Measurements from ENCODE around the gene KCNQ1OT1. TPM values are rescaled to one million over a fixed set of nuclear protein-coding genes. Genes with fewer than 3 reads are reported as not detected.

Gene KCNQ1OT1
- total RNA-seq, 1 donor from 2014 or later, result 2.0 TPM

DNA sequence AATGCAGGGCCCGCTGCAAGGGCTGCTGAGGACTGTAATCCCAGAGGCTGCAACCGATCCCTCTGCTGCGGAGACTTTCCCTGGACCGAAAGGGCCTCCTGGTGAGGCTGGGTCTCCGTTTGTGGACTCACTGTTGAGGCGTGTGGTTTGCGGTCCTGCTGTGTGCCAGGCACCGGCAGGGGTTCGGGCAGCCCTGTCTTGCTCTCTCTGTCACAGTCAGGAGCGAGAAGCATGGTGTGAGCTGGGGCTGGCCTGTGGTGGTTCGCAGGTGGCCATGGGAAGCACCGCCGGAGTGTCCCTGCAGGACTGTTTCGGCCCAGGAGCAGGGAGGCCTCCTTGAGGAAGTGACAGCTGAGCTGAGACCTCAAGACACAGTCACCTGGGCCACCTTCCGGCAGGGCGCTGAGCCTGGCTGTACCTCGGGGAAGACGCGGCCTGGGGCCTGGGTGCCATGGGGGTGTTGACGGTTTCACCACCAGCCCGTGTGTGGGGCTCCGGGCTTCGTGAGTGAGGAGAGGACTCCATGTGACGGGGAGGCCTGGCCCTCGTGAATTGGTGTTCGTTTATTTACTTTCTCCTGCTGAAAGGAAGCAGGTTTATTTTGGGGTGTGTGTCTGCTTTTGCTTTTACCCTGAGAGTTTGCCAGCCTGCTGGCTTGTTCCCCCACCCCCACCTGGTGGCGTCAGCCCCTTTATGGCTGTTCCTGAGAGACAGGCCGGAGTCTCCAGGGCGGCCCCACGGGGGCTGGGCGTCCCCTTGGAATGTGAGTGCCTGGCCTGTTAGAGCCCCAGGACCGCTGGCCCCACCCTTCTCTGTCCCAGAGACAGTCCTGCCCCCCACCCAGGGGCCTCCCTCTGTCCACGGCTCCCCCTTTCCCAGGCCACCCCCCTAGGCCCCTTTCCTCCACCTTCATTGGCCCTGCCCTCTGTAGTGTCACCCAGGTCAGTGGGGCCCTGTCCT is 122.5 kb downstream of the KCNQ1OT1 start:
- no peak for FAIRE-seq
- DNase-seq (ENCODE audit: low spot score in 2 of 2), result no peak

DNA sequence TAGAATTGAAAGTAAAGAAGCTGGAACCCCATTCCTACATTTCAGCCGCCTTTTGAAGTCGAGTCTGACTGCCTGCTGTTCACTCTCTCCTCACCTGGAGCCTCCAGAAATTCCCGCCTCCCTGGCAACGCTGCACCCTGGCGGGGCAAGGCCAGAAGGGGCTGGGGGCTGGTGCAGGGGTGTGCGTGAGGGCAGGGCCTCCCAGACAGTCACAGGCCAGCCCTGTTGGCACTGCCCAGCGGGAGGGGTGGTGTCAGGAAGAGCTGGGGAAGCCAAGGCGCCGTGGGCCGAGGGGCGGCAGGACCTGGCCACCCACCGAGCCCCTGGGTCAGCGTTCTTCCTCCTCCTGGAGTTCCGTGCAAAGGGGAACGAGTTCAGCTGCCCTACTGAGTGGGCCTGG is 123.2 kb downstream of the KCNQ1OT1 start:
- no peak for FAIRE-seq
- DNase-seq (ENCODE audit: low spot score in 2 of 2), result no peak

DNA sequence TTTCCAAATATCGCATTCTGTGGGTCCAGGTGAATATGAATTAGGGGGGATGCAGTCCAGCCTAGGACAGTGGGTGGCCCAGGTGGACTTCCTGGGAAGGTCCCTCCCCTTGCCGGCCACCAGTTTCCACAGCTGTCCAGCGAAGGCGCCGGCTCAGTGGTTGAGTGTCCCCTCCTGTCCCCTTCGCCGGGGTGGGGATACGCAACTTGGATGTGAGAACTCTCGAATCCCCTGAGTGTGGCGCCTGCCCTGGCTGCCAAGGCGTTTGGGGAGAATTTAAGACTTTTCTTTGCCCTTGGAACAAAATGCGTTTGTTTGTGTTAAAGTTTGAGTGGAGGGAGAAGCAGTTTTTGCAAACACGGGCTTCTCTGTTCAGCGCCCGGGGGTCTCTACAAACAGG is 123.7 kb downstream of the KCNQ1OT1 start:
- DNase-seq (ENCODE audit: low spot score in 2 of 2), result no peak
- FAIRE-seq, result no peak

DNA sequence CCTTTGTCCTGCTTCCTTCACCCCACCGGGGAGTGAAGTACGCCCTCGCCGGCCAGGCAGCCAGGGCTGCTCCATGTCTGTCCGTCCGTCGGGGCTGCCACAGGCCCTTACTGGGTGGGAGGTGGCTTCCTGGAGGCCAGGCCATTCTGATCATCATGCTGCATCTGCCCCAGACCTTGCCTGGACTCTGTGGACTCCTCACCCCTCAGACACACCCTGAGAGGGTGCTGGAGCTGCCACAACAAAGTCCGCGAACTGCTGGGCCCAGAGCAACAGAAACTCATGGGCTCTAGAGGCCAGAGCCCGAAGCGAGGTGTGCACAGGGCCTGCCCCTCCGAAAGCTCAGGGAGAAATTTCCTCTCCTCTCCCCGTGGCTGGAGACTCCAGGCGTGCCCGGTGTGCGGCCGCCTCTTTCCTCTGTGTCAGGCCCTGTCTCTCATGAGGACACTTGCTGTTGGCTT is 124.2 kb downstream of the KCNQ1OT1 start:
- FAIRE-seq (no peak), DNase-seq (ENCODE audit: low spot score in 2 of 2) (no peak)

DNA sequence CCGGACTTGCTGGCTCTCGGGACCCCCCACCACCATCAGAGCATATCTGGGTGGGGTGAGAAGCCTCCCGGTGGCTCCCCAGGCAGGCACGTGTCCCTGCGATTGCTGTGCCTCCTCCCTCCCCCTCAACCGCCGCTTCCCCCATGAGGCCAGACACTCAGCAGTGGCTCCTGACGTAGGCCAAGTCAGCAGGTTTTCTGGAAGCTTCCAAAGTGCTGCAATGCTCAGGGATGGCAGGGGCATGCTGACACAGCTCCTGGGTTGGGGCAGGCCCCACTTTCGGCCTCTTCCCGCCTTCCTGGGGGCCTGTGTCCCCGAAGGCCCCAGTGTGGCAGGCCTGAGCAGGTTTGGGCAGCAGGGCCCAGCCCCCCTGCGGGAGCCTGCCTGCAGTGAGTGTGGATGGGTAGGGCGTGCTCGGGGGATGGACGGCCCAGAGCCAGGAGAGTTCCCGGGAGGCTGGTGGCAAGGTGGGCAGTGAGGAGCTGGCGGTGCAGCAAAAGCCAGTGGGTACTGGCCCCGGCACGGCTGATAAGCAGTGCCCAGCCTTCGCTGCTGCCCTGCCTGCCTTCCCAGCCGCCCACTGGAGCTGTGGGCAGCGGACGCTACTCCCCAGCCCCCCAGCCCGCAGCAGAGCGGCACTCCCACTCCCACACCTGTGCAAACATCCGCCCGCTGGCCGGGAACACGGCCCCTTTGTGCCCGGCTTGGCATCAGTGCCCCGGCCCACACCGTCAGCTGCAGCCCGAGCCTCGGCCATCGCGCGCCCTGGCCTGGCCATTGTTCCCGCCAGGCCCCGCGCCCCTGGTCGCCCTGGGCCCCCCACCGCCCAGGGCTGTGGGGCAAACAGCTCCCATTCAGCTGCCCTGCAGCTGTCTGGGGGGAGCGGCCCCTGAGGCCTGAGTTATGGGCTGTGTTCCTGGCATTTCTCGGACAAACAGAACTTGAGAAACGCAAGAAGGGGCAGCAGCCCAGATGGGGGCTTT is 125.0 kb downstream of the KCNQ1OT1 start:
- peak; percentile 35 to 66 for DNase-seq (ENCODE audit: low spot score in 2 of 2)
- no peak for FAIRE-seq

DNA sequence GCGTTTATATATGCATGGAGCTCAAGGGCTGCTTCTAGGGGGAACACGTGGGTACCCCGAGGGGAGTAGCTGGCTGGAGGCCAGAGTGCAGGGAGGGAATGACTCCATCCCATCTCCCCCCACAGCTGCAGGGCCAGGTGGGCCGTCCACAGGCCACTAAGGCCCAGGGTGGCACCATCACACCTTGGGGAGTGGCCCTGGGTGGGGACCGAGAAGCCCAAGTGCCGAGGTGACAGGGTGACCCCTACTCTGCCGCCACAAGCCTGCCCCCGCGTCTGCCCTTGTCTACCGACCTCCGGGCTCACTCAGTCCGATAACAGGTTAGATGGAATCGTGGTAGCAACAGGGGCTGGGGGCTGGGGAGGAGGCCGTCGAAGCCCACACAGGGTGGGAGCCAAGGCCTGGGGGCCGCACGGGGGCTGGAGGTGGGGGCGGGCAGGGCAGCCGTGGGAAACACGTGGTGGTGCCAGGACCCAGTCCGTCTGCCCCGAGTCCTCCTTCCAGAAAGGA is 125.7 kb downstream of the KCNQ1OT1 start:
- FAIRE-seq (no peak), DNase-seq (ENCODE audit: low spot score in 2 of 2) (no peak)

DNA sequence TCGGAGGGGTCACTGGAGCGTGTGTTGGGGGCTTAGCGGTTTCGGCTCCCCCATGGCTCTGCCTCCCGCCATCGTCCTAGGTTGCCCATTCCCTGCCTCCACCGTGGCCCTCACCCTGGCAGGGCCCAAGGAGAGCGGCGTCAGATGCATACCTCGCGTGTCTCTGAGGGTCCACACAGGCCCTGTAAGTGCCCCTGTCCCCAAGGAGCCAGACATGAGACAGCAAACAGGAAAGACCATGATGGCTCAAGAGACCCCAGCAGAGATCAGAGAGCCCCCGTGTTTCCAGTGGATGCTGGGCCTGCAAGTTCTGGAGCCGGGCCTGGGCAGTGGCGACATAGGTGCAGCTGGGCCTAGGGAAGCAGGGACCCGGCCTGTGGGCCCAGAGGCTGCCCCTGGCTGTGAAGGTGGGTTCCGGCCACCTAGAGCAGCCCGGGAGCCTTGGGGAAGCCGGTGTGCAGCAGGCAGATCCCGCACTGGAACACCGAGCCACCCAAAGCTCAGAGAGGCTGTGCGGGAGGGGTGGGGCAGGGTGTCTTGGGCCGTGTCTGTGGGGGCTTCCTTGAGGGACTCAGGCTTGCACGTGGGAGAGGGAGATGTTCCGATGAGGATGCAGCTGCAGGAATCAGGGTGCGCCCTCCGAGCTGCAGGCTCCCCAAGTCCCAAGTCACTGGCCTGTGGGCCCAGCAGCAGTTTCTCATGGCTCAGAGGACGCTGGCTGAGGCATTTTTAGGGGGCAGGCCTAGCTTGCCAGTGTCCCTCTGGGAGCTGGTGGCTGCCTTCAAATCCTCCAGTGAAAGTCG is 126.4 kb downstream of the KCNQ1OT1 start:
- FAIRE-seq (no peak), DNase-seq (ENCODE audit: low spot score in 2 of 2) (no peak)

DNA sequence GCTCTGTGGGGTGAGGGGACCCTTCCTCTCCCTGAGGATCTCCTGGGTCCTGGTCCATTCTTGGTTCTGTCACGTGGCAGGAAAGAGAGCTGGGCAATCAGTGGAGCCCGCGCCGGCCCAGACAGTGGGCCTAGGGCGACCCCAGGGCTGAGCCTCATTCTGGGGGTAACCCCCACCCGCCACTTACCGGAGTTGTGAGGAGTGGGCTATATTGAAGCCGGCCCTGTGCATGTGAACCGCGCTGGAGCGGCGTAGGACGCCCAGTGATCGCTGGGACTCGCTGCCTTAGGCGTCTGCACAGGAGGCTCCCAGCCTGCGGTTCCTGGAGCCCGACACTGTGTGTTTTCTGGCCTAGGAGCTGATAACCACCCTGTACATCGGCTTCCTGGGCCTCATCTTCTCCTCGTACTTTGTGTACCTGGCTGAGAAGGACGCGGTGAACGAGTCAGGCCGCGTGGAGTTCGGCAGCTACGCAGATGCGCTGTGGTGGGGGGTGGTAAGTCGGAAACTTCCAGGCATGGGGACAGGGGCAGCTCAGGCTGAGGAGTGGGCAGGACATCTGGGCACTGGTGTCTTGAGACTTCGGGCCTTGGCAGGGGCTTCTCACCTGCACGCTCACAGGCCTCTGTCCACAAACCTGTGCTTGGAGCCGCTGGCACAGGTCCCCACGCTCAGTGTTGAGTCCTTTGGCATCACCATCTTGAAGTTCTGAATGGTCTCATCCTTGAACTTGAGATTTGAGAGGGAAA is 127.1 kb downstream of the KCNQ1OT1 start:
- no peak for FAIRE-seq
- no peak for DNase-seq (ENCODE audit: low spot score in 2 of 2)

DNA sequence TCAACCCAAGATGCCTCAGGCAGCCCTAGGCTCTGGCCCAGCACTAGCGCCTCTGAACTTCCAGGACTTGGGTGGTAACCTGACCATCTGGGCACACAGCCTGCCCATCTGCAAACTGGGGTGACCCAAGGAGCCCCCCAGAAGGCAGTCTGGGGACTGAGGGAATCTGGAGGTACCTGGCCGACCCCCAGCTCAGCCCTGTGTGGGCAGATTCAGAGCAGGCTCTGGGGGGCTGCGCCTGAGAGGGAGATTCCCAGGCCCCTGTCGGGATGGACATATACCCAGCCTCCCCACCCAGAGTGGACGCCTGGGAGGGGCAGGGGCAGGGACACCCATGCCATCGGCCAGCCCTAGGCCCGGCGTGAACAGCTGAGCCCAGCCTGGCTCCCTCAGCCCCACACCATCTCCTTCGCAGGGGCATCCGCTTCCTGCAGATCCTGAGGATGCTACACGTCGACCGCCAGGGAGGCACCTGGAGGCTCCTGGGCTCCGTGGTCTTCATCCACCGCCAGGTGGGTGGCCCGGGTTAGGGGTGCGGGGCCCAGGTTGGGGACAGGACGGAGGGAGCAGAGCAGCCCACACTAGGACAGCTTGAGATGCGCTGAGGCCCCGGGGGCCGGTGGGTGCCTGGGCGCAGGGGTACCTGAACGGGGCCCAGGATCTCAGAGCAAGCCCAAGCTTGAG is 128.1 kb downstream of the KCNQ1OT1 start:
- no peak for DNase-seq (ENCODE audit: low spot score in 2 of 2)
- FAIRE-seq, result no peak

DNA sequence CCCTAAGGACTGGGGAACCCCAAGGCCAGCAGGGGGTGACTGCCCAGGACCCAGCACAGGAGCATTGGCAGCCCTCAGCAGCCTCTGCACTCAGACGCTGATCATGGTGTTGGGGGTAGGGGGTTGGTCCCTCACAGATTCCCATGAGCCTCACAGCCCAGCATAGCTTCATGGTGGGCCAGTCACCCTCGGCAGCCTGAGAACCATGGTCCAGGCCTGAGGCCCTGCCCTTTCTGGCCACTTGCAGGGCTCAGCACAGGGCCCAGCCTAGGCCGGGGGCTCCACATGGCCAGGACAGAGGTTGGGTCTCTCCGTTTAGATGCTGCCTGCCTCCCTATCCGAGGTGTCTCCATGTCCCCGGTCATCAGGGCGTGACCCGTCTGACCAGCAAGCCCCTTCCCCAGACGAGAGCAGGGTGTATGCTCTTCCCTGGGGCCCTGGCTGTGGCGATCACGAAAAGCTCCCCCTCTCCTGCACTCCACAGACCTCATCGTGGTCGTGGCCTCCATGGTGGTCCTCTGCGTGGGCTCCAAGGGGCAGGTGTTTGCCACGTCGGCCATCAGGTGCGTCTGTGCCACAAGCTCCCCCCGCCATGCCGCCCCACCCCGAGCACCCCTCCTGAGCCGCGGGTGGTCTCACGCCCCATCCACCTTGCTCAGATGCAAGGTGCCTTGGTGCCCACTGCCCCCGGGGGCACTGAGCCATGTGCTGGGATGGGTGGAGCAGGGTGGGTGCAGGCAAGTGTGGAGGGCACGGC is 128.8 kb downstream of the KCNQ1OT1 start:
- FAIRE-seq, result no peak

DNA sequence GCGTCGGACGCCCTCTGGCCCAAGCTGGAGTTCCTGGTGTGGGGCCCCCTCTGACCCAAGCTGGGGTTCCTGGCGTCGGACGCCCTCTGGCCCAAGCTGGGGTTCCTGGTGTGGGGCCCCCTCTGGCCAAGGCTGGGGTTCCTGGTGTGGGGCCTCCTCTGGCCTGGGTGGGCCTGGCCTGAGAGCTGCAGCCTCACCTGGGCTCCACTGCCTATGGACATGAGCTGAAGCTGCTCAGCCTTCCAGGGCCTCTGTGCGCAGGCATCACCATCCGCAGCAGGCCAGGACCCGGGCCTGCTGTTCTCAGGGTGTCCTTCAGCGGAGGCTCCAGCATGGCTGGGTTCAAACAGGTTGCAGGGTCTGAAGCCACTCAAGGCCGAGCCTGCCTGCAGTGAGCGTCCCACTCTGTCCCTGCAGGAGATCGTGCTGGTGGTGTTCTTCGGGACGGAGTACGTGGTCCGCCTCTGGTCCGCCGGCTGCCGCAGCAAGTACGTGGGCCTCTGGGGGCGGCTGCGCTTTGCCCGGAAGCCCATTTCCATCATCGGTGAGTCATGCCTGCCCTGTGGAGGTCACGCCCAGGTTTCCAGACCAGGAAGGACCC is 129.5 kb downstream of the KCNQ1OT1 start:
- DNase-seq (ENCODE audit: low spot score in 2 of 2) (no peak), FAIRE-seq (no peak)

More for the DNA sequence above, 128.8 kb downstream of the KCNQ1OT1 start:
- DNase-seq (ENCODE audit: low spot score in 2 of 2), result no peak

DNA sequence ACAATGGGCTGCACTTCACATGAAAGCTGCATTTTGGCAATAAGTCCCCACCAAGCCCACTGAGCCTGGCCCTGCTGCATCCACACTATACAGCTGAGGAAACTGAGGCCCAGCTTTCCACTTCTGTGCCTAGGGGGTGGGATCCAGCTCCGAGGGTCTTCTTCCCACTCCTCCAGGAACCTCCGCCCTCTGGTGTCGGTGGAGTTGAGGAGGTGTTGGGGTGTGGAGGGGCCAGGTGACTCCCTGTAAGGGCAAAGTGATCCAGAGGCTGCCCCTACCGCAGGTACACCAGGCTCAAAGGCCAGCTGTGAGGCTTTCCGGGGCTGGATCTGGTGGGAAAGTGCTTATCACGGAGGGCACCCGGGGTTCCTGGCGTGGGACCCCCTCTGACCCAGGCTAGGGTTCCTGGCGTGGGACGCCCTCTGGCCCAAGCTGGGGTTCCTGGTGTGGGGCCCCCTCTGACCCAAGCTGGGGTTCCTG is 130.0 kb downstream of the KCNQ1OT1 start:
- no peak for DNase-seq (ENCODE audit: low spot score in 2 of 2)
- FAIRE-seq, result no peak

DNA sequence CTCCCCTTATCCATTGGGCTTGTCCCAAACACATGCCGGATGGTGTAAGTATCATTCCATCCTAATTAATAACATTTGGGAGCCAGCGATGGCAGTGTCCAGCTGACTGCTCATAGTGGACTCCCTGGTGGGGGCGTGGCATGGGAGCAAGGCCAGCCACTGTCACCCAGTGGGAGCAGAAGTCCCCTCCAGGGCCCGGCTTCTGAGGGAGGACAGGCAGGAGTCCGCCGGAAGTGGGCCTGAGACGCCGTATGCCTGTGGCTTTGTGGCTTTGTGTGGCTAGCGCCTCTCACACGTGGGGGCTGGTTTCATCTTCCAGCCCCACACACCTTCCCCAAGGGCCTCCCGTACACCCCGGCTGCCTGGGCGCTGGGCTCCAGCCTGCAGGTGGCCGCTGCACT is 130.5 kb downstream of the KCNQ1OT1 start:
- DNase-seq (ENCODE audit: low spot score in 2 of 2) (no peak), FAIRE-seq (no peak)

DNA sequence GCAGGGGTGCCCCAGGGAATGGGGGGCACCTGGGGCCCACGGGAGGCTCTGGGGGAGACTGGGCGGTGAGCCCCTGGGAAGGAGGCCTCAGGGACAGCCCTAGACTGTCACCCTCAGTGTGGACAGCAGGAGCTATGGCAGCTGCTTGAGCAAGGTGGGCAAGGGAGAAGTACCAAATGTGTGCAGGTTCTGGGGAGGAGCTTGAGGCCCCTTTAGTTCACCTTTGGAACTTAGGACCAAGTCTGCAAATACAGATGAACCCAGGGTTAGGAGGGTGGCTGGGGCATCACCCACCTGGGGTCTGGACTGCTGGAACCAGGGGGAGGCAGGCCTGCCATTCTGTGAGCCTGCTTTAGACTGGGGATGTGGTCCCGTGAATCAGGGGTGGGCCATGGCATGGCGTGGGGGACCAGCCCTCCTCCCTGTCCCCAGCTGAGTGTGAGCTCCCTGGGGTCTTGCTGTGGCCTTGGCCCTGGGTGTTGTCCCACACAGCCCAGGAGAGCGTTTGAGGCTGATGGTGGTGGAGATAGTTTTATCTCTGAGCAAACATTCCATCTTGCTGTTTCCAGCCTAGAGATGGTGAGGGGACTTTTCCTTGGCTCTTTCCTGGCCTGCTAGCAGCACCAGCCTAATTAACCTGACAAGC is 132.6 kb downstream of the KCNQ1OT1 start:
- DNase-seq (ENCODE audit: low spot score in 2 of 2) (no peak), FAIRE-seq (no peak)

DNA sequence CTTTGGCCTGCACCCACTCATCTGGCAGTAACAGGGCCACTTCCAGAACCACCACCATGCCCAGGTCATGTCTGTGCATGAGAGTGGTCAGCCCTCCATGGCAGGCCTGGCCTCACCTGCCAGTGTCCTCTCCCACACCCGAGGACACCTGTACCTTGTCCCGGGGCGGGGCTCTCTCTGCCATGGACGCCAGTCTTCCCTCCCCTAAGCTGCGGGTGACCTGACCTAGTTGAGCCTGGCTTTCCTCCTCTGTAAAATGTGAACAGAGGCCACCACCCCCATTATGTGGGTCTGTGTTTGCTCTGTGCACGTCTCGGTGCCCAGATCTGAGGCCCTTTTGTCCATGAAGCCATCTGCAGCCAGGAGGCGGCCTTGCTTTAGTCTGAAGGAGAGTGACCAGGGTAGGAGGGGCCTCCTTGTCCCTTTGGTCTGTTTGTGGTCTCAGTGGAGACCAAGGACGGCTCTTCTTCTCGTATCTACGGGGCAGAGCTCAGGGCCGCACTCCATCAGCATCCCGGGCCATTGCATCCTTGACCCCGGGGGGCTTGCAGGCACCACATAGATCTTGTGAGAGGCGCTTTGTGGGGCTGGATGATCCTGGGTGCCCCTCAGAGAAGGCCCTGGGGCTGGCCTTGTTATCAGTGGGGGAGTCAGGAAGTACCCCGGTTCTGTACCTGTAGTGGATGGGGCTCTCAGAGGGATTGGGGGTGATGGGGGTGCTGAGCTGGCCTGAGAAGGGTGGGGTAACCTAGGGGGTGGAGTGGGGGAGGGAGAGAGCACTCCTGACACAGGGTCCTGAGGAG is 133.4 kb downstream of the KCNQ1OT1 start:
- FAIRE-seq (no peak), DNase-seq (ENCODE audit: low spot score in 2 of 2) (no peak)

Measured in frontal cortex (tissue), 4 donors.